IMR-90 (cell line): ENCODE data around the gene DYRK1A. TPM values are rescaled to one million over a fixed set of nuclear protein-coding genes. Genes with fewer than 3 reads are reported as not detected.
A peak's percentile ranks its signal among the peaks of the same experiment; 100 is the strongest.

Experiments
- ATAC-seq: fragments of 200-7000 bp; cut with Tn5 transposase; 2 replicates; pipeline ENCODE4 v1.9.1; 2020; ENCODE audit warnings: low read depth, mild to moderate bottlenecking, moderate library complexity
- BruUV-seq: library from RNA; stranded (reverse); fragments of 400-500 nt; replicated peaks from 2 replicates; lab custom pipeline; 2021; lab: Mats Ljungman, UMichigan
- CTCF ChIA-PET: fragments of 300-600 bp; formaldehyde crosslinking; extraction: SDS; loops from one replicate; lab custom pipeline; 2021; ENCODE audit warnings: antibody characterized with exemption; lab: Yijun Ruan, JAX
- POLR2A ChIA-PET: fragments of 300-600 bp; sonication (Branson Sonifier 250); formaldehyde crosslinking; loops from one replicate; lab custom pipeline; 2022; ENCODE audit warnings: antibody characterized with exemption; ENCODE audit not compliant: unreplicated experiment; lab: Charles Lee
- DNase-seq: peaks from one replicate; pipeline ENCODE4 v3.0.0; 2013
- H2AFZ ChIP-seq: replicated peaks from 2 replicates; pipeline ENCODE3; 2013; ENCODE audit warnings: low read length, mild to moderate bottlenecking; ENCODE audit not compliant: poor library complexity
- H2AK5ac ChIP-seq: 2 replicates; pipeline ENCODE4 v1.6.1; 2013; ENCODE audit warnings: low read depth, low read length, inconsistent platforms
- H2AK9ac ChIP-seq: replicated peaks from 2 replicates; pipeline ENCODE3; 2013; ENCODE audit warnings: mild to moderate bottlenecking, low read depth, low read length, moderate library complexity; ENCODE audit not compliant: poor library complexity
- H2BK120ac ChIP-seq: 2 replicates; pipeline ENCODE4 v1.6.1; 2013; ENCODE audit warnings: low read depth, low read length, inconsistent platforms
- H2BK15ac ChIP-seq: 3 replicates; pipeline ENCODE4 v1.6.1; 2013; ENCODE audit warnings: low read depth, low read length, inconsistent platforms
- H2BK20ac ChIP-seq: 2 replicates; pipeline ENCODE4 v1.6.1; 2013; ENCODE audit warnings: low read depth, mild to moderate bottlenecking, inconsistent platforms, low read length, moderate library complexity
- H2BK5ac ChIP-seq: 2 replicates; pipeline ENCODE4 v1.6.1; 2013; ENCODE audit warnings: mild to moderate bottlenecking, low read depth, low read length, inconsistent platforms; ENCODE audit not compliant: poor library complexity, severe bottlenecking
- H3K14ac ChIP-seq: replicated peaks from 2 replicates; pipeline ENCODE4 v1.6.1; 2013; ENCODE audit warnings: low read depth, low read length, inconsistent platforms
- H3K18ac ChIP-seq: 2 replicates; pipeline ENCODE4 v1.6.1; 2013; ENCODE audit warnings: low read depth, low read length, control low read depth
- H3K23ac ChIP-seq: 2 replicates; pipeline ENCODE4 v1.6.1; 2013; ENCODE audit warnings: low read depth, low read length, inconsistent platforms
- H3K27ac ChIP-seq: 2 replicates; pipeline ENCODE4 v1.5.1; 2013; ENCODE audit warnings: mild to moderate bottlenecking, control low read depth, low read length; ENCODE audit not compliant: insufficient read depth
- H3K27me3 ChIP-seq: 2 replicates; pipeline ENCODE4 v1.6.1; 2013; ENCODE audit warnings: low read length; ENCODE audit not compliant: control insufficient read depth, insufficient read depth
- H3K36me3 ChIP-seq: 2 replicates; pipeline ENCODE4 v1.6.1; 2013; ENCODE audit warnings: low read length, mixed read lengths; ENCODE audit not compliant: control insufficient read depth, insufficient read depth
- H3K4ac ChIP-seq: 2 replicates; pipeline ENCODE4 v1.6.1; 2013; ENCODE audit warnings: low read depth, low read length, inconsistent platforms
- H3K4me1 ChIP-seq: 2 replicates; pipeline ENCODE4 v1.6.1; 2013; ENCODE audit warnings: low read length, mixed read lengths; ENCODE audit not compliant: control insufficient read depth, insufficient read depth
- H3K4me2 ChIP-seq: 2 replicates; pipeline ENCODE4 v1.6.1; 2013; ENCODE audit warnings: low read depth, mild to moderate bottlenecking, control low read depth, low read length, moderate library complexity
- H3K4me3 ChIP-seq: 2 replicates; pipeline ENCODE4 v1.5.1; 2013; ENCODE audit warnings: low read depth, mild to moderate bottlenecking, control low read depth, low read length, moderate library complexity; ENCODE audit not compliant: insufficient read depth
- H3K56ac ChIP-seq: 2 replicates; pipeline ENCODE4 v1.6.1; 2013; ENCODE audit warnings: low read length, inconsistent platforms; ENCODE audit not compliant: insufficient read depth; ENCODE audit errors: extremely low read depth
- H3K79me1 ChIP-seq, 2 experiments: 2 replicates each; pipeline ENCODE4 v1.6.1; 2013; ENCODE audit warnings: low read length in 2 of 2, inconsistent platforms in 1 of 2, low read depth in 1 of 2
- H3K9ac ChIP-seq: 2 replicates; pipeline ENCODE4 v1.6.1; 2013; ENCODE audit warnings: low read depth, low read length, control low read depth
- H3K9me1 ChIP-seq: 2 replicates; pipeline ENCODE4 v1.6.1; 2013; ENCODE audit warnings: low read length, inconsistent platforms; ENCODE audit not compliant: insufficient read depth
- H3K9me3 ChIP-seq: 2 replicates; pipeline ENCODE4 v1.6.1; 2013; ENCODE audit warnings: low read length; ENCODE audit not compliant: control insufficient read depth, insufficient read depth
- H4K20me1 ChIP-seq: 2 replicates; pipeline ENCODE4 v1.6.1; 2013; ENCODE audit warnings: low read length, inconsistent platforms; ENCODE audit not compliant: insufficient read depth
- H4K5ac ChIP-seq: 2 replicates; pipeline ENCODE4 v1.6.1; 2013; ENCODE audit warnings: mild to moderate bottlenecking, low read depth, low read length, control low read depth
- H4K8ac ChIP-seq, 2 experiments: 2 replicates each; pipeline ENCODE4 v1.6.1; 2013; ENCODE audit warnings: low read depth in 2 of 2, low read length in 2 of 2, control low read depth in 1 of 2, inconsistent platforms in 1 of 2
- H4K91ac ChIP-seq: 2 replicates; pipeline ENCODE4 v1.6.1; 2013; ENCODE audit warnings: low read depth, low read length, inconsistent platforms; ENCODE audit not compliant: insufficient read depth
- BHLHE40 ChIP-seq: fragments of 150-350 bp; IDR thresholded peaks from 2 replicates; pipeline ENCODE4 v1.6.1; 2016; ENCODE audit warnings: mild to moderate bottlenecking, low read depth, low read length
- NFE2L2 ChIP-seq: fragments of 150-350 bp; IDR thresholded peaks from 2 replicates; pipeline ENCODE4 v1.6.1; 2016; ENCODE audit warnings: low read depth, mild to moderate bottlenecking, low read length
- RCOR1 ChIP-seq: IDR thresholded peaks from 2 replicates; pipeline ENCODE4 v1.6.1; 2012; ENCODE audit warnings: mild to moderate bottlenecking, low read length, improper control_type of control experiment; ENCODE audit not compliant: insufficient replicate concordance
- WGBS, 2 experiments: methylation state at CpG; one replicate each; pipeline versions ENCODE4 v1.1.5 to v1.1.7; 2013; ENCODE audit warnings: missing lambda C conversion rate in 2 of 2; ENCODE audit not compliant: insufficient read length in 1 of 2; ENCODE audit errors: extremely low coverage in 2 of 2; 5-methylcytosine and 5-hydroxymethylcytosine counted together
- dilution Hi-C: fragments of 300-500 bp; cut with HindIII; formaldehyde crosslinking; loops from one replicate; pipeline ENCODE4 v1.14.3; 2018; ENCODE audit warnings: low sequenced_read_pairs; ENCODE audit not compliant: unreplicated experiment
- in situ Hi-C: fragments of 300-500 bp; cut with MboI; formaldehyde crosslinking; loops from 3 replicates; pipeline ENCODE4 v1.14.3; 2019; ENCODE audit warnings: low sequenced_read_pairs, inconsistent platforms, mixed read lengths
- intact Hi-C: fragments of 100-400 bp; cut with micrococcal nuclease; formaldehyde crosslinking; loops from 2 replicates; pipeline ENCODE4 v1.10.0; 2022
- polyA plus RNA-seq, 3 experiments: library from polyadenylated mRNA; depleted of rRNA; stranded (reverse); fragments of >200 nt; gene quantifications; 2 replicates each; pipeline ENCODE4 v1.2.3, GENCODE V29; 2012; ENCODE audit warnings: low replicate concordance in 1 of 3
- total RNA-seq: library from RNA; depleted of rRNA; stranded (reverse); fragments of >200 nt; gene quantifications from 2 replicates; pipeline ENCODE4 v1.2.3, GENCODE V29; 2012

DYRK1A gene
- total and polyA plus RNA-seq, 2 of the 4 experiments (the other 2 are of a cell fraction) = 18.6 to 50.5 TPM

DNA sequence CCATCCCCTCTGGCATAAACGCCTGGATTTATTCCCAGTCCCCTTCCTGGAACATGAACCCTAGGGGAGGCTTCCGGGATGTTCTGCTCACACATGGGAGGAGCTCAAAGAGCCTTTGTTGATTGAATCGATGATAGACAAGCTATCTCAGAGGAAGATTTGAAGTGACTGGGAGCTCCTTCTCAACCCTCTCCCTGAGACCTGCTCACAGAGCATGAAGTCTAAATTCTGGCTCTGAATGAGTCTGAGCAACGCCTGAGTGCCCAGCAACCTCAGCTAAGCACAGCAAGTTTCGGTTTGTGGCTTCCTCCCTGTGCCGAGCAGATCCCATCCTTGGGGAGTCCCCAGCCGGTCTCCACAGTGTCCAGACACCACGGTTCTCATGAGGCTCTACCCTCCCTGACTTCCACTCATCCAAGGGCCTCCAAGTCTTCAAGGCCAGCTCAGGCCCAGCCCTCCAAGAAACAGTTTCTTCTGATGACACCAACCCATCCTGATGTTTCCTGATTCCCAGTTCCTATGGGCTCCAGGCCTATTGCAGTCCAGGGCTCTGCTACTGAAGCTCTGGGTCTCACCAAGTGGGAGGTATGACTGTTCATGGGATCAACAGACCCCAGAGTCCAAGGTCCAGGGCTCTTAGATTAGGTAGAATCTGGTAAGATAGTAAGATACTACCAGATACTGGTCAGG is 190.8 kb downstream of the DYRK1A start:
- no peak overlapping the region for H3K23ac ChIP-seq
- no peak overlapping the region for H3K4ac ChIP-seq
- no peaks in the 10 kb centered on the region for H3K4me1 ChIP-seq
- BruUV-seq = no TSS peak
- no peak overlapping the region for H3K14ac ChIP-seq
- H3K79me1 ChIP-seq = no peaks in the 10 kb centered on the region
- H2AK5ac ChIP-seq = no peak overlapping the region
- intact Hi-C loops = no loop called here
- H3K9ac ChIP-seq = no peak overlapping the region
- no peak overlapping the region for H2BK5ac ChIP-seq
- H3K4me3 ChIP-seq = no peak overlapping the region
- no peak overlapping the region for H4K8ac ChIP-seq
- H2AK9ac ChIP-seq = no peak overlapping the region
- TF ChIP-seq RCOR1 = no peak
- no peak for TF ChIP-seq BHLHE40
- no peak for TF ChIP-seq NFE2L2
- H3K4me2 ChIP-seq = no peak overlapping the region
- no peak overlapping the region for H2BK120ac ChIP-seq
- DNase-seq (no peak), ATAC-seq (no peak)
- no peak overlapping the region for H3K56ac ChIP-seq
- H3K18ac ChIP-seq = no peak overlapping the region
- ChIA-PET CTCF (no interaction called here), POLR2A (no interaction called here)
- dilution Hi-C loops = no loop called here
- in situ Hi-C loops = no loop called here
- H2BK15ac ChIP-seq = no peak overlapping the region
- no peak overlapping the region for H4K5ac ChIP-seq
- no peaks in the 10 kb centered on the region for H3K36me3 ChIP-seq
- H3K9me1 ChIP-seq = no peaks in the 10 kb centered on the region
- H4K20me1 ChIP-seq = no peaks in the 10 kb centered on the region
- H3K27me3 ChIP-seq = peaks cover 12% of the 10 kb centered on the region
- H4K91ac ChIP-seq = no peak overlapping the region
- 67% methylated on average over 4 of the region's 8 CpGs; no CpG with 5 or more reads in 1 of the 2 experiments for WGBS, 2 experiments
- no peak overlapping the region for H2BK20ac ChIP-seq
- H3K27ac ChIP-seq = no peak overlapping the region
- H3K9me3 ChIP-seq = no peaks in the 10 kb centered on the region
- peak overlapping the region; percentile 69 for H2AFZ ChIP-seq
